ENCODE results near the gene SLC25A38. TPM values are rescaled to one million over a fixed set of nuclear protein-coding genes. Genes with fewer than 3 reads are reported as not detected.
A peak's percentile ranks its signal among the peaks of the same experiment; 100 is the strongest.

Gene SLC25A38
- total RNA-seq, 1 donor from 2014 or later, result 30.8 TPM

- Histone ChIP-seq H3K36me3 (ENCODE audit: control insufficient read depth, insufficient read depth, low read length) (no peaks in the 10 kb centered on the region), H3K4me3 (ENCODE audit: low read depth, low read length) (no peak overlapping the region), H3K27me3 (ENCODE audit: control insufficient read depth, insufficient read depth, low read length) (no peaks in the 10 kb centered on the region)
- peak; percentile 9 for DNase-seq (ENCODE audit: low read depth)
- TF ChIP-seq, protein P1, sequence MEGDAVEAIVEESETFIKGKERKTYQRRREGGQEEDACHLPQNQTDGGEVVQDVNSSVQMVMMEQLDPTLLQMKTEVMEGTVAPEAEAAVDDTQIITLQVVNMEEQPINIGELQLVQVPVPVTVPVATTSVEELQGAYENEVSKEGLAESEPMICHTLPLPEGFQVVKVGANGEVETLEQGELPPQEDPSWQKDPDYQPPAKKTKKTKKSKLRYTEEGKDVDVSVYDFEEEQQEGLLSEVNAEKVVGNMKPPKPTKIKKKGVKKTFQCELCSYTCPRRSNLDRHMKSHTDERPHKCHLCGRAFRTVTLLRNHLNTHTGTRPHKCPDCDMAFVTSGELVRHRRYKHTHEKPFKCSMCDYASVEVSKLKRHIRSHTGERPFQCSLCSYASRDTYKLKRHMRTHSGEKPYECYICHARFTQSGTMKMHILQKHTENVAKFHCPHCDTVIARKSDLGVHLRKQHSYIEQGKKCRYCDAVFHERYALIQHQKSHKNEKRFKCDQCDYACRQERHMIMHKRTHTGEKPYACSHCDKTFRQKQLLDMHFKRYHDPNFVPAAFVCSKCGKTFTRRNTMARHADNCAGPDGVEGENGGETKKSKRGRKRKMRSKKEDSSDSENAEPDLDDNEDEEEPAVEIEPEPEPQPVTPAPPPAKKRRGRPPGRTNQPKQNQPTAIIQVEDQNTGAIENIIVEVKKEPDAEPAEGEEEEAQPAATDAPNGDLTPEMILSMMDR (IDR thresholded peaks at IDR 0.05; ENCODE audit: insufficient read depth, low read length, poor library complexity, severe bottlenecking), result no peak
These were observed 40.0 kb upstream of the SLC25A38 start for GRCh38 chr3:39343076-39343717.

GRCh38 chr3:39343760-39344159 is 39.4 kb upstream of the SLC25A38 start:
- TF ChIP-seq, protein P1 (IDR thresholded peaks at IDR 0.05; ENCODE audit: insufficient read depth, low read length, poor library complexity, severe bottlenecking), result no peak
- no peaks in the 10 kb centered on the region for H3K36me3 ChIP-seq (ENCODE audit: control insufficient read depth, insufficient read depth, low read length)
- no peaks in the 10 kb centered on the region for H3K27me3 ChIP-seq (ENCODE audit: control insufficient read depth, insufficient read depth, low read length)
- no peak overlapping the region for H3K4me3 ChIP-seq (ENCODE audit: low read depth, low read length)
- no peak for DNase-seq (ENCODE audit: low read depth)

DNA sequence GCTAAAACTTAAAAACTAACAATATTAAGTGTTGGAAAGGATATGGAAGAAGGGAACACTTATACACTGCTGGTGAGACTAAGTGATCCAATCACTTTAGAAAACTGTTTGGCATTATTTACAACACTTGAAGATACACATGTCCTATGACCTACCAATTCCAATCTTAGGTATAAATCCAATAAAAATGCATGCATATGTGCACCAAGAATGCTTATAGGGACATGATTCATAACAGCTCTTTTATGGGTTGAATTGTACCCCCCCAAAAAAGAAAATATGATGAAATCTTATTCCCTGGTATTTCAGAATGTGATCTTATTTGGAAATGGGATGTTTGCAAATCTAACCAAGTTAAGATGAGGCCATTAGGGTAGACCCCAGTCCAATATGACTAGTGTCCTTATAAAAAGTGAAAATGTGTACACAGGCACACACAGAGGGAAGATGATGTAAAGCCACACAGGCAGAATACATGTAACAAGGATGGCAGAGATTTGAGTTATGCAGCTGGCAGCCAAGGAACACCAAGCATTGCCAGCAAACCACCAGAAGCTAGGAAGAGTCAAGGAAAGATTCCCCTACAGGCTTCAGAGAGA is 38.3 kb upstream of the SLC25A38 start:
- Histone ChIP-seq H3K36me3 (ENCODE audit: control insufficient read depth, insufficient read depth, low read length) (no peaks in the 10 kb centered on the region), H3K27me3 (ENCODE audit: control insufficient read depth, insufficient read depth, low read length) (no peaks in the 10 kb centered on the region), H3K4me3 (ENCODE audit: low read depth, low read length) (no peak overlapping the region)
- no peak for DNase-seq (ENCODE audit: low read depth)
- TF ChIP-seq, protein P1 (IDR thresholded peaks at IDR 0.05; ENCODE audit: insufficient read depth, low read length, poor library complexity, severe bottlenecking), result no peak

- Histone ChIP-seq H3K27me3 (ENCODE audit: control insufficient read depth, insufficient read depth, low read length) (no peaks in the 10 kb centered on the region), H3K36me3 (ENCODE audit: control insufficient read depth, insufficient read depth, low read length) (no peaks in the 10 kb centered on the region), H3K4me3 (ENCODE audit: low read depth, low read length) (no peak overlapping the region)
- TF ChIP-seq, protein P1 (IDR thresholded peaks at IDR 0.05; ENCODE audit: insufficient read depth, low read length, poor library complexity, severe bottlenecking), result no peak
- DNase-seq (ENCODE audit: low read depth), result no peak
These were observed 36.2 kb upstream of the SLC25A38 start for GRCh38 chr3:39346785-39347585.

DNA sequence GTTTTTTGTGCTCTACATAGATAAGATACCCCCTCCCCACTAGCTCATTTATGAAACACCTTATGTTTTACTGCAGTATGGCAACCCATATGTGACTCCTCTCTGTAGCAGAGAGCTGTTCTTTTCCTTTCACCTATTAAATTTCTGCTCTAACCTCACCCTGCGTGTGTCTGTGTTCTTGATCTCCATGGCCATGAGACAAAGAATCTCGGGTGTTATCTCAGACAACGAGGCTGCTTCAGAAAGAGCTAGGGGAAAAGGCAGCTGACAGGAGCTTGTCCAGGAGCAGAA is 35.6 kb upstream of the SLC25A38 start:
- H3K27me3 ChIP-seq (ENCODE audit: control insufficient read depth, insufficient read depth, low read length), result no peaks in the 10 kb centered on the region
- TF ChIP-seq, protein P1 (IDR thresholded peaks at IDR 0.05; ENCODE audit: insufficient read depth, low read length, poor library complexity, severe bottlenecking), result no peak
- no peaks in the 10 kb centered on the region for H3K36me3 ChIP-seq (ENCODE audit: control insufficient read depth, insufficient read depth, low read length)
- no peak for DNase-seq (ENCODE audit: low read depth)
- no peak overlapping the region for H3K4me3 ChIP-seq (ENCODE audit: low read depth, low read length)
